HCT116 (cell line): ENCODE data around the gene ANTXRL. TPM values are rescaled to one million over a fixed set of nuclear protein-coding genes. Genes with fewer than 3 reads are reported as not detected.

ENCODE experiments used
- ATAC-seq: fragments of 200-7000 bp; cut with Tn5 transposase; 2 replicates; pipeline ENCODE4 v1.9.1; 2020; ENCODE audit warnings: mild to moderate bottlenecking, moderate library complexity
- BruUV-seq: library from RNA; stranded (reverse); fragments of 400-500 nt; replicated peaks from 2 replicates; lab custom pipeline; 2021; lab: Mats Ljungman, UMichigan
- CTCF ChIA-PET: fragments of 300-600 bp; sonication (Branson Sonifier 250); formaldehyde crosslinking; loops from one replicate; lab custom pipeline; 2021; ENCODE audit warnings: antibody characterized with exemption; lab: Charles Lee
- POLR2A ChIA-PET: fragments of 300-600, 350-600 bp; sonication (Branson Sonifier 250); formaldehyde crosslinking; loops from one replicate; lab custom pipeline; 2021; ENCODE audit warnings: antibody characterized with exemption; lab: Charles Lee
- RAD21 ChIA-PET, 2 experiments: fragments of 300-600 bp; sonication (Branson Sonifier 250); formaldehyde crosslinking; loops; one replicate each; lab custom pipeline; 2023; ENCODE audit warnings: low total read pairs in 2 of 2; ENCODE audit not compliant: uncharacterized antibody in 2 of 2, unreplicated experiment in 2 of 2, low non-redundant PET in 1 of 2; lab: Charles Lee
- DNase-seq: peaks from one replicate; pipeline ENCODE4 v3.0.0-alpha.2; 2010; ENCODE audit warnings: low read depth, low spot score
- H2AFZ ChIP-seq: fragments of 200-600 bp; shearing (Covaris generic), sonication (generic); 2 replicates; pipeline ENCODE4 v1.6.1; 2017; ENCODE audit warnings: low read depth, mixed run types, mixed read lengths, antibody characterized with exemption, low read length; ENCODE audit not compliant: poor library complexity, severe bottlenecking
- H3K27ac ChIP-seq: 2 replicates; pipeline ENCODE4 v1.5.1; 2012; ENCODE audit warnings: low read depth, low read length
- H3K27me3 ChIP-seq: fragments of 200-600 bp; sonication (generic); 2 replicates; pipeline ENCODE4 v1.6.1; 2016; ENCODE audit warnings: mixed run types, low read length, mixed read lengths; ENCODE audit not compliant: insufficient read depth
- H3K36me3 ChIP-seq, 2 experiments: fragments of 200-500 bp in 1 of 2; fragments of 200-600 bp in 1 of 2; sonication (Bioruptor generic) in 1 of 2; sonication (generic) in 1 of 2; 2 replicates each; pipeline versions ENCODE4 v1.5.1 to v1.6.1; 2014 to 2016; ENCODE audit warnings: low read length in 2 of 2, inconsistent platforms in 1 of 2, mixed read lengths in 1 of 2, mixed run types in 1 of 2; ENCODE audit not compliant: insufficient read depth in 2 of 2, control insufficient read depth in 1 of 2
- H3K4me1 ChIP-seq, 2 experiments: fragments of 200-600 bp in 1 of 2; sonication (generic) in 1 of 2; 2 replicates each; pipeline versions ENCODE4 v1.5.1 to v1.6.1; 2012 to 2017; ENCODE audit warnings: low read length in 2 of 2, inconsistent platforms in 1 of 2, mild to moderate bottlenecking in 1 of 2, mixed read lengths in 1 of 2, mixed run types in 1 of 2, moderate library complexity in 1 of 2; ENCODE audit not compliant: insufficient read depth in 2 of 2, control insufficient read depth in 1 of 2
- H3K4me2 ChIP-seq: fragments of 200-600 bp; sonication (generic); 2 replicates; pipeline ENCODE4 v1.6.1; 2017; ENCODE audit warnings: mixed run types, low read length, mixed read lengths
- H3K4me3 ChIP-seq, 2 experiments: fragments of 200-600 bp in 1 of 2; sonication (generic) in 1 of 2; replicated peaks in 1 of 2; 2 replicates each; pipeline ENCODE4 v1.5.1; 2011 to 2016; ENCODE audit warnings: low read length in 2 of 2, control low read depth in 1 of 2, low read depth in 1 of 2, mild to moderate bottlenecking in 1 of 2, mixed read lengths in 1 of 2, mixed run types in 1 of 2
- H3K79me2 ChIP-seq: fragments of 200-600 bp; sonication (generic); 2 replicates; pipeline ENCODE4 v1.6.1; 2017; ENCODE audit warnings: mild to moderate bottlenecking, mixed run types, low read length, moderate library complexity, mixed read lengths; ENCODE audit not compliant: insufficient read depth
- H3K9ac ChIP-seq: fragments of 200-600 bp; sonication (generic); 2 replicates; pipeline ENCODE4 v1.6.1; 2016; ENCODE audit warnings: low read length, mixed read lengths
- H3K9me2 ChIP-seq: fragments of 200-600 bp; sonication (generic), shearing (Covaris generic); 2 replicates; pipeline ENCODE4 v1.6.1; 2017; ENCODE audit warnings: mixed run types, mild to moderate bottlenecking, moderate library complexity; ENCODE audit not compliant: insufficient read depth
- H3K9me3 ChIP-seq, 2 experiments: fragments of 200-500 bp in 1 of 2; fragments of 200-600 bp in 1 of 2; sonication (Bioruptor generic) in 1 of 2; sonication (generic) in 1 of 2; 2 replicates each; pipeline ENCODE4 v1.6.1; 2014 to 2017; ENCODE audit warnings: low read length in 2 of 2, mixed read lengths in 2 of 2, inconsistent platforms in 1 of 2, low read depth in 1 of 2, mild to moderate bottlenecking in 1 of 2, mixed run types in 1 of 2, moderate library complexity in 1 of 2; ENCODE audit not compliant: control insufficient read depth in 1 of 2, insufficient read depth in 1 of 2
- H4K20me1 ChIP-seq: fragments of 200-600 bp; sonication (generic), shearing (Covaris generic); 2 replicates; pipeline ENCODE4 v1.6.1; 2017; ENCODE audit warnings: mixed run types, mild to moderate bottlenecking, moderate library complexity; ENCODE audit not compliant: insufficient read depth
- CBX3 ChIP-seq: IDR thresholded peaks from 2 replicates; pipeline ENCODE4 v1.6.1; 2012; ENCODE audit warnings: low read depth
- CTCF ChIP-seq, 3 experiments: fragments of 200-600 bp in 1 of 3; sonication (generic) in 1 of 3; IDR thresholded peaks in 2 of 3; conservative IDR thresholded peaks in 1 of 3; 2 replicates each; pipeline ENCODE4 v1.5.1; 2012 to 2017; ENCODE audit warnings: low read depth in 2 of 3, low read length in 2 of 3, antibody characterized with exemption in 1 of 3, borderline replicate concordance in 1 of 3, control low read depth in 1 of 3, mild to moderate bottlenecking in 1 of 3, mixed read lengths in 1 of 3, mixed run types in 1 of 3, moderate library complexity in 1 of 3; ENCODE audit not compliant: insufficient read depth in 1 of 3
- EGR1 ChIP-seq: IDR thresholded peaks from 2 replicates; pipeline ENCODE4 v1.6.1; 2012; ENCODE audit warnings: low read depth
- ELF1 ChIP-seq: IDR thresholded peaks from 2 replicates; pipeline ENCODE4 v1.6.1; 2012; ENCODE audit warnings: low read depth, borderline replicate concordance
- FOSL1 ChIP-seq: IDR thresholded peaks from 2 replicates; pipeline ENCODE4 v1.6.1; 2012; ENCODE audit warnings: low read depth
- POLR2AphosphoS5 ChIP-seq: IDR thresholded peaks from 2 replicates; pipeline ENCODE4 v1.6.1; 2011; ENCODE audit warnings: mild to moderate bottlenecking, low read depth, low read length, moderate library complexity
- RAD21 ChIP-seq: IDR thresholded peaks from 2 replicates; pipeline ENCODE4 v1.6.1; 2012; ENCODE audit warnings: low read depth, mild to moderate bottlenecking
- REST ChIP-seq: IDR thresholded peaks from 2 replicates; pipeline ENCODE4 v1.6.1; 2012; ENCODE audit warnings: low read depth
- SIN3A ChIP-seq: IDR thresholded peaks from 2 replicates; pipeline ENCODE4 v1.6.1; 2012; ENCODE audit warnings: low read depth
- YY1 ChIP-seq: IDR thresholded peaks from 2 replicates; pipeline ENCODE4 v1.6.1; 2011; ENCODE audit warnings: low read length, low read depth, moderate library complexity, mild to moderate bottlenecking; ENCODE audit not compliant: insufficient replicate concordance; ENCODE audit errors: extremely low read depth
- ZBTB33 ChIP-seq: IDR thresholded peaks from 2 replicates; pipeline ENCODE4 v1.6.1; 2011; ENCODE audit warnings: mild to moderate bottlenecking, low read length, moderate library complexity; ENCODE audit not compliant: insufficient replicate concordance; ENCODE audit errors: extremely low read depth
- ZNF274 ChIP-seq: fragments of 200-500 bp; sonication (Bioruptor generic); IDR thresholded peaks from 2 replicates; pipeline ENCODE4 v1.6.1; 2014; ENCODE audit warnings: mild to moderate bottlenecking, low read depth, low read length, inconsistent platforms
- intact Hi-C: fragments of 100-400 bp; cut with micrococcal nuclease; formaldehyde crosslinking; loops from 2 replicates; pipeline ENCODE4 v1.10.0; 2022
- total RNA-seq: library from RNA; stranded (reverse); gene quantifications from one replicate; pipeline ENCODE4 v1.2.1, GENCODE V29; 2021; ENCODE audit not compliant: unreplicated experiment

The ANTXRL gene
- total RNA-seq, 1 experiment from 2014 or later, result not detected

GRCh38 chr10:46327685-46328084, 40.9 kb downstream of the ANTXRL start:
- no peak for DNase-seq
- BruUV-seq, result no TSS peak
- H3K9me2 ChIP-seq, result no peaks in the 10 kb centered on the region
- ChIA-PET POLR2A (no interaction called here), RAD21 (no interaction called here), CTCF (no interaction called here)
- H3K4me1 ChIP-seq, result no peaks in the 10 kb centered on the region
- H3K79me2 ChIP-seq, result no peaks in the 10 kb centered on the region
- no peak for ATAC-seq
- H4K20me1 ChIP-seq, result no peaks in the 10 kb centered on the region
- no peak overlapping the region for H3K27ac ChIP-seq
- no peaks in the 10 kb centered on the region for H3K36me3 ChIP-seq
- TF ChIP-seq YY1 (no peak), EGR1 (no peak), SIN3A (no peak), REST (no peak), ELF1 (no peak), CTCF (IDR thresholded peaks at IDR 0.05 in 2 of 3, conservative IDR thresholded peaks at IDR 0.05 in 1 of 3; ENCODE audit: borderline replicate concordance in 1 of 3, insufficient read depth in 1 of 3, low read depth in 2 of 3, low read length in 2 of 3) (no peak), ZNF274 (no peak), POLR2AphosphoS5 (no peak), RAD21 (no peak), CBX3 (no peak), FOSL1 (no peak), ZBTB33 (no peak)
- no peak overlapping the region for H3K9ac ChIP-seq
- H3K4me2 ChIP-seq, result no peak overlapping the region
- no peaks in the 10 kb centered on the region for H3K27me3 ChIP-seq
- H3K4me3 ChIP-seq, result no peak overlapping the region
- intact Hi-C loops, result no loop called here
- no peaks in the 10 kb centered on the region for H3K9me3 ChIP-seq
- H2AFZ ChIP-seq, result no peak overlapping the region
